MCF 10A (cell line): Measurements from ENCODE around the gene PPARA. TPM values are rescaled to one million over a fixed set of nuclear protein-coding genes. Genes with fewer than 3 reads are reported as not detected.

Experiments
- BruUV-seq: library from RNA; stranded (reverse); fragments of 400-500 nt; replicated peaks from 2 replicates; lab custom pipeline; 2021; lab: Mats Ljungman, UMichigan
- CTCF ChIA-PET: fragments of 300-600 bp; sonication (Branson Sonifier 250); formaldehyde crosslinking; extraction: SDS; loops from one replicate; lab custom pipeline; 2021; ENCODE audit warnings: antibody characterized with exemption, inconsistent platforms; lab: Yijun Ruan, JAX
- POLR2A ChIA-PET: fragments of 300-600, 350-650 bp; sonication (Branson Sonifier 250); formaldehyde crosslinking; extraction: SDS; loops from one replicate; lab custom pipeline; 2020; ENCODE audit warnings: antibody characterized with exemption, inconsistent platforms; lab: Yijun Ruan, JAX
- DNase-seq: peaks from one replicate; pipeline ENCODE4 v3.0.0-alpha.2; 2018; ENCODE audit not compliant: unreplicated experiment
- H3K27ac Mint-ChIP-seq: one replicate; pipeline ENCODE4 v1.8.0; 2022; ENCODE audit warnings: mild to moderate bottlenecking, low read depth, mixed read lengths; ENCODE audit not compliant: unreplicated experiment
- H3K27me3 Mint-ChIP-seq: one replicate; pipeline ENCODE4 v1.8.0; 2022; ENCODE audit warnings: mixed read lengths; ENCODE audit not compliant: insufficient read depth, unreplicated experiment
- H3K36me3 Mint-ChIP-seq: one replicate; pipeline ENCODE4 v1.8.0; 2022; ENCODE audit warnings: mild to moderate bottlenecking, moderate library complexity, mixed read lengths; ENCODE audit not compliant: insufficient read depth, unreplicated experiment
- H3K4me1 Mint-ChIP-seq: one replicate; pipeline ENCODE4 v1.8.0; 2022; ENCODE audit warnings: mixed read lengths; ENCODE audit not compliant: insufficient read depth, unreplicated experiment
- H3K4me3 Mint-ChIP-seq: one replicate; pipeline ENCODE4 v1.8.0; 2022; ENCODE audit warnings: mild to moderate bottlenecking, moderate library complexity, mixed read lengths; ENCODE audit not compliant: unreplicated experiment
- H3K9me3 Mint-ChIP-seq: one replicate; pipeline ENCODE4 v1.8.0; 2022; ENCODE audit warnings: mixed read lengths; ENCODE audit not compliant: unreplicated experiment
- intact Hi-C: fragments of 100-400 bp; cut with micrococcal nuclease; formaldehyde crosslinking; loops from 2 replicates; pipeline ENCODE4 v1.14.1; 2022
- total RNA-seq: library from RNA; stranded (reverse); gene quantifications from 2 replicates; pipeline ENCODE4 v1.2.3, GENCODE V29; 2022
- TF ChIP-seq, protein P1 (sequence below): fragments of 200-600 bp; IDR thresholded peaks from one replicate; pipeline ENCODE4 v1.8.0; 2022; ENCODE audit warnings: antibody characterized with exemption, mild to moderate bottlenecking; ENCODE audit not compliant: unreplicated experiment

The PPARA gene
- total RNA-seq, 1 experiment from 2014 or later: 8.0 TPM

DNA sequence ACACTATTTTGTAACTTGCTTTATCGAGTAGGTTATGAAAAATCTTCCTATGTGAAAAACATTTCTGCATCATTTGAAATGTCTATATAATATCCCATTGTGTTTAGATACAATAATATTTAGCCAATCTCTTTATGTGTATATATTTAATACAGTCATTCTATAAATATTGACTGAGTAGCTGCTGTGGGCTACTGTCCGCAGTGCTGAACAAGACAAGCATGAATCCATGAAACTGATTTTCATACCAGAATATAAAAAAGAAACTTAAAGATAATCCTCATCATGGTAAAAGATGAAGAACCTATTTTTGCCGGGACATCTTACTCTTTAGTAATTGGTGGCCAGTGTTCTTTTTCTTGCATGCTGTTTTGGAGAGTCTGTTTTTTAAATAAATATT is 3.6 kb downstream of the PPARA start:
- Mint-ChIP-seq H3K4me3 (no peak overlapping the region), H3K36me3 (peaks cover 31% of the 10 kb centered on the region), H3K27me3 (no peaks in the 10 kb centered on the region), H3K4me1 (peaks cover 3% of the 10 kb centered on the region), H3K27ac (no peak overlapping the region), H3K9me3 (no peaks in the 10 kb centered on the region)
- no peak for DNase-seq
- ChIA-PET POLR2A (interaction anchor here (0.6 to 0.7 kb wide), 2 partner anchors 169 to 589 kb away, joined by 3 to 4 read pairs; no protein-coding TSS in a partner anchor), CTCF (no interaction called here)
- BruUV-seq: no TSS peak
- intact Hi-C loops: no loop called here
- TF ChIP-seq, protein P1, sequence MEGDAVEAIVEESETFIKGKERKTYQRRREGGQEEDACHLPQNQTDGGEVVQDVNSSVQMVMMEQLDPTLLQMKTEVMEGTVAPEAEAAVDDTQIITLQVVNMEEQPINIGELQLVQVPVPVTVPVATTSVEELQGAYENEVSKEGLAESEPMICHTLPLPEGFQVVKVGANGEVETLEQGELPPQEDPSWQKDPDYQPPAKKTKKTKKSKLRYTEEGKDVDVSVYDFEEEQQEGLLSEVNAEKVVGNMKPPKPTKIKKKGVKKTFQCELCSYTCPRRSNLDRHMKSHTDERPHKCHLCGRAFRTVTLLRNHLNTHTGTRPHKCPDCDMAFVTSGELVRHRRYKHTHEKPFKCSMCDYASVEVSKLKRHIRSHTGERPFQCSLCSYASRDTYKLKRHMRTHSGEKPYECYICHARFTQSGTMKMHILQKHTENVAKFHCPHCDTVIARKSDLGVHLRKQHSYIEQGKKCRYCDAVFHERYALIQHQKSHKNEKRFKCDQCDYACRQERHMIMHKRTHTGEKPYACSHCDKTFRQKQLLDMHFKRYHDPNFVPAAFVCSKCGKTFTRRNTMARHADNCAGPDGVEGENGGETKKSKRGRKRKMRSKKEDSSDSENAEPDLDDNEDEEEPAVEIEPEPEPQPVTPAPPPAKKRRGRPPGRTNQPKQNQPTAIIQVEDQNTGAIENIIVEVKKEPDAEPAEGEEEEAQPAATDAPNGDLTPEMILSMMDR: no peak

DNA sequence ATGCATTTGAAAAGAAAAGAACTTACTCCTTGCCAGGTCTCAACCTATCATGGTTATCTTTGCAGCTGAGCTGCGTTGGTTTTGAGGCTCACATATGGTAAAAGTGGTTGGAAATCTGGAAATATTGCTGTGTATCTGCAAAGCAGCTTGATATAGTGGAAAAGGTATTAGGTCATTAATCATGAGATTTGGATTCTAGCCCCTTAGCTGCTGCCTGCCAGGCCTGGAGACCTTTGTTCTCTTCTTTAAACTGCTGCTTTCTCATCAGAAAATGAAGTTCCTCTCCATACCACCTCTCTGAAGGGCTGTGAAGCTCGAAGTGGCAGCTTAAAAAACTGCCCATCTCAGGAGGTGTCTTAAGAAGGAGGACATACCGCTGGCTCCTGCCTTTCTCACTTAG is 5.7 kb downstream of the PPARA start:
- H3K36me3 Mint-ChIP-seq: peaks cover 31% of the 10 kb centered on the region
- POLR2A ChIA-PET: no interaction called here
- BruUV-seq: no TSS peak
- TF ChIP-seq, protein P1: no peak
- H3K4me3 Mint-ChIP-seq: no peak overlapping the region
- H3K9me3 Mint-ChIP-seq: no peaks in the 10 kb centered on the region
- no peak overlapping the region for H3K27ac Mint-ChIP-seq
- intact Hi-C loops: no loop called here
- DNase-seq: no peak
- CTCF ChIA-PET: interaction anchor here (0.7 to 1.1 kb wide), 3 partner anchors 34 to 162 kb away, joined by 3 to 4 read pairs (median 3); no protein-coding TSS in a partner anchor
- H3K4me1 Mint-ChIP-seq: peaks cover 6% of the 10 kb centered on the region
- H3K27me3 Mint-ChIP-seq: no peaks in the 10 kb centered on the region

DNA sequence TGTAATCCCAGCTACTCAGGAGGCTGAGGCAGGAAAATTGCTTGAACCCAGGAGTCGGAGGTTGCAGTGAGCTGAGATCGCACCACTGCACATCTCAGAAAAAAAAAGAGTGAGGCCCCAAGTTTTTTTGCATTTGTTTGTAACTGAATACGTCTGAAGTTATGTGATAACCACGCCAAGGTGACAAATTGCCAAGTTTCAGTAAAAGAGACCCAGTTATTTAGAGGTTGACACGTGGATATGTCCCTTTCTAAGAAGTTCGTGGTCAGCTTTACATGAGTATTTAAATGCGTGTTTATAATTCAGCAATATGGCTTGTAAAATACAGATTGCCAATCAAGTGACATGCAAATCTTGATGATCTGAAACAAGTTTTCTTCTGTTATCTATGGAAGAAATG is 8.0 kb downstream of the PPARA start:
- ChIA-PET POLR2A (no interaction called here), CTCF (interaction anchor here (0.7 kb wide), 1 partner anchor 8 kb away, joined by 3 read pairs; no protein-coding TSS in a partner anchor)
- DNase-seq: no peak
- no peak overlapping the region for H3K4me3 Mint-ChIP-seq
- no peak overlapping the region for H3K27ac Mint-ChIP-seq
- peaks cover 6% of the 10 kb centered on the region for H3K4me1 Mint-ChIP-seq
- H3K36me3 Mint-ChIP-seq: peaks cover 21% of the 10 kb centered on the region
- TF ChIP-seq, protein P1: no peak
- BruUV-seq: no TSS peak
- no peaks in the 10 kb centered on the region for H3K9me3 Mint-ChIP-seq
- intact Hi-C loops: no loop called here
- H3K27me3 Mint-ChIP-seq: no peaks in the 10 kb centered on the region

DNA sequence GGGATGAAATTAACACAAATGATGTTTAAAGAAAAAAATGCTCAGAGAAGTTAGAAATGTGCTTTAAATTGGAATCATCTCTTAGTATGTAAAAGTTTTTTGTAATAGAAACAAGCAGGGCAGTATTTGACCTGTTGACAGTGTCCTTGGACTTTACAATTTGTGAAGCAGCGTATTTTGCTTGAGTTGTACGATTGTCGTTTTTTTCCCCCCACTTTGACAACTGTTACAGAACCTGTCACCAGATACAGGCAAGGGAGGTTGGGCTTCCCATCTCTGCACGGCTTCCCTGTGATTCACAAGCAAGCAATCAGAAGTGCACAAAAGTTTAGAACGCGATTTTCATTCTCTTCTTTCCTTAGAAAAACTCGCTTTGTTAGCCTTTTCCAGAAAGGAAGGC is 8.9 kb downstream of the PPARA start:
- BruUV-seq: no TSS peak
- H3K4me3 Mint-ChIP-seq: no peak overlapping the region
- H3K27me3 Mint-ChIP-seq: no peaks in the 10 kb centered on the region
- TF ChIP-seq, protein P1: no peak
- peaks cover 16% of the 10 kb centered on the region for H3K36me3 Mint-ChIP-seq
- POLR2A ChIA-PET: interaction anchor here (0.7 kb wide), 1 partner anchor 102 kb away, joined by 3 read pairs; no protein-coding TSS in a partner anchor
- DNase-seq: no peak
- no peak overlapping the region for H3K27ac Mint-ChIP-seq
- intact Hi-C loops: no loop called here
- H3K9me3 Mint-ChIP-seq: no peaks in the 10 kb centered on the region
- peaks cover 6% of the 10 kb centered on the region for H3K4me1 Mint-ChIP-seq
- CTCF ChIA-PET: interaction anchor here (0.6 kb wide), 1 partner anchor 100 kb away, joined by 3 read pairs; no protein-coding TSS in a partner anchor
